GM18526 (cell line): ENCODE results near the gene PPP2R2C.

Experiments used
- POLR2A ChIP-seq: IDR thresholded peaks from 3 replicates; pipeline ENCODE4 v1.6.1; 2011; ENCODE audit not compliant: insufficient read length; ENCODE audit errors: extremely low read depth

PPP2R2C gene

GRCh38 chr4:6464842-6465588 is 7.4 kb downstream of the PPP2R2C start:
- no peak for TF ChIP-seq POLR2A

GRCh38 chr4:6463311-6464289 is 8.8 kb downstream of the PPP2R2C start:
- no peak for TF ChIP-seq POLR2A

- no peak for TF ChIP-seq POLR2A
Measured at GRCh38 chr4:6461301-6462165, 10.9 kb downstream of the PPP2R2C start.

GRCh38 chr4:6460876-6461275 is 11.5 kb downstream of the PPP2R2C start:
- no peak for TF ChIP-seq POLR2A

GRCh38 chr4:6458528-6458927 is 13.9 kb downstream of the PPP2R2C start:
- no peak for TF ChIP-seq POLR2A

GRCh38 chr4:6456450-6456849 is 16.0 kb downstream of the PPP2R2C start:
- no peak for TF ChIP-seq POLR2A

GRCh38 chr4:6454112-6454910 is 18.1 kb downstream of the PPP2R2C start:
- no peak for TF ChIP-seq POLR2A

- no peak for TF ChIP-seq POLR2A
Measured at GRCh38 chr4:6453688-6453990, 18.8 kb downstream of the PPP2R2C start.

GRCh38 chr4:6452897-6453687 is 19.3 kb downstream of the PPP2R2C start:
- no peak for TF ChIP-seq POLR2A

- TF ChIP-seq POLR2A = no peak
Measured at GRCh38 chr4:6452116-6452896, 20.1 kb downstream of the PPP2R2C start.

GRCh38 chr4:6451309-6451708 is 21.1 kb downstream of the PPP2R2C start:
- TF ChIP-seq POLR2A = no peak

GRCh38 chr4:6450709-6451108 is 21.7 kb downstream of the PPP2R2C start:
- no peak for TF ChIP-seq POLR2A

GRCh38 chr4:6449746-6450369 is 22.6 kb downstream of the PPP2R2C start:
- no peak for TF ChIP-seq POLR2A

GRCh38 chr4:6449335-6449734 is 23.1 kb downstream of the PPP2R2C start:
- no peak for TF ChIP-seq POLR2A
